ENCODE results near the gene ADCY9.

ADCY9 gene

DNA sequence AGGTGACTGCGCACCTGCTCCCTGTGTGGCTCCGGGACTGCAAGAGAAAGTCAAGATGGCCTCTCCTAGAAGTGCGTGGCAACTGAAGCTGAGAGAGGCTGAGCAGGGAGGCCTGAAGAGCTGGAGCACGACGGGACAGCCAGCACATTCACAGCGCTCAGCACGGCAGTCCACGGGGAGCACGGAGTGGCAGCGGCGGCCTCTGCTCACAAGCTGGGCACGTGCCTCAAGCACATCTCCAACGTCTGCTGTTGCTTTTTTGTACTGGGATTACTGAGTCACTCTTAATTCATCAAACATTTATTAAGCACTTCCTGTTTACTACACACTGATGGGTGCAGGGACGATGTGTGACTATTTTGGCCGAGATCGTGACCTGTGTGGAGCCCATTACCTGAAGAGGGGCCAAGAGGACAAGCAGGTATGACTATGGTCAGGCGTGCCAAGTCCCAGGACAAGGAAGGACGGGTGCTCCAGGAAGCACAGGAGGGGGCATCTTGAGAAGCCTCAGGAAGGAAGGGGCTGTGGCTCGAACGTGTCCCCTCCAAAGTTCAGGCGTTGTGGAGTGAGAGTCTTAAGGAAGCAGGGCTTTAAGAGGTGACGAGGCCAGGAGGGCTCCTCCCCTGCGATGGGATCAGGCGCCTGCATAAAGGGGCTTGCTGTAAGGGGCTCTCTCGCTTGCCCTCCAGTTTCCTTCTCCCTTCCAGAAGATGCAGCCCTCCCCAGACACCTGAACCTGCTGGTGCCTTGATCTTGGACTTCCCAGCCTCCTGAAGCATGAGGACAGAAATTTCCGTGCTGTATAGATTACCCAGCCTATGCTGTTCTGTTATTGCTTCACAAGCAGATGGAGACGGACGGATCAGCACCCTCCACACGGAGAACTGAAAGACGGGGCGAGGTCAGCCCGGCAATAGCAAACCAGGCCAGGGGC lies 105.8 kb downstream of the ADCY9 start (continued):
- TF ChIP-seq ZNF596 (tag by site-specific recombination; IDR thresholded peaks at IDR 0.05) (no peak), ZBTB8A (tag by site-specific recombination; IDR thresholded peaks at IDR 0.05) (no peak), ZBTB11 (tag by site-specific recombination; conservative IDR thresholded peaks at IDR 0.05; ENCODE audit: low read depth) (no peak)

DNA sequence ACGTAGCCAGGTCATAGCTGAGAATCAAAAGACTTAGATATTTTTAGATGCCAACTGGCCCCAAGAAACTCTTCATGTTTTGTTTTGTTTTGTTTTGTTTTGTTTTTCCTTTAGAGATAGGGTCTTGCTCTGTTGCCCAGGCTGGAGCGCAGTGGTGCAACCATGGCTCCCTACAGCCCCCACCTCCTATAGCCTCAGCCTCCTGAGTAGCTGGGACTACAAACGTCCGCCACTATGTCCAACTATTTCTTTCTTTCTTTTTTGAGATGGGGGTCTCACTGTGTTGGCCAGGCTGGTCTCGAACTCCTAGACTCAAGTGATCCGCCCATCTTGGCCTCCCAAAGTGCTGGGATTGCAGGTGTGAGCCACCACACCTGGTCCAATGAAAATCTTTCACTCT lies 107.1 kb downstream of the ADCY9 start:
- ChIA-PET CTCF (interaction anchor here (0.5 to 1.1 kb wide), 2 partner anchors 70 to 213 kb away, joined by 3 read pairs; no protein-coding TSS in a partner anchor), POLR2A (interaction anchor here (1.0 kb wide), 1 partner anchor 10 kb away, joined by 4 read pairs; no protein-coding TSS in a partner anchor)
- Histone ChIP-seq H3K27ac (ENCODE audit: extremely low read depth, low read depth, low read length) (no peak overlapping the region), H3K4me1 (ENCODE audit: control insufficient read depth, insufficient read depth, low read length) (peaks cover 3% of the 10 kb centered on the region), H3K9me3 (ENCODE audit: control insufficient read depth, insufficient read depth, low read depth, low read length) (no peaks in the 10 kb centered on the region), H3K4me3 (ENCODE audit: low read depth, low read length) (no peak overlapping the region), H3K36me3 (ENCODE audit: control insufficient read depth in 2 of 2, insufficient read depth in 1 of 2, low read length in 2 of 2) (no peaks in the 10 kb centered on the region)
- TF ChIP-seq ZNF362 (tag by site-specific recombination; IDR thresholded peaks at IDR 0.05) (no peak), ZNF121 (tag by site-specific recombination; IDR thresholded peaks at IDR 0.05) (peak; percentile 96)

DNA sequence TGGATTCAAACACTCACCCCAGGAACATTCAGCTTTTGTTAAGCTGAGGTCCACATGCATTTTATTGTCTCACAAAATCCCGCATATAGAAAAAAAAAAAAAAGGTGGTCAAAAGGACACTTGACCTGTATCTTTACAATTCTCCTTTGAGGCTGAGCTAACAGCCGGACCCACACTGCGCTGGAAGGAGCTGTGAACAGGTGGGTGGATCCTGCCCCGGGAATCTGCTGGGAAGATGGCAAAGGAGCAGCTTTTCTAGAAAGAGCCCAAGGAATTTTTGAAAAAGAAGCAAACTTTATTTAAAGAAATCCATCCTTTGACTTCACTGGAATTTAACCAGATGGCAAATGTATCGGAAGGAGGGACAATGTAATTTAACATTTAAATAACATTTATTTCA lies 108.1 kb downstream of the ADCY9 start:
- no peak for TF ChIP-seq ZBTB6 (tag by site-specific recombination; IDR thresholded peaks at IDR 0.05)
- peaks cover under 1% of the 10 kb centered on the region for H3K4me1 ChIP-seq (ENCODE audit: control insufficient read depth, insufficient read depth, low read length)
- H3K36me3 ChIP-seq (ENCODE audit: control insufficient read depth in 2 of 2, insufficient read depth in 1 of 2, low read length in 2 of 2): no peaks in the 10 kb centered on the region
- ChIA-PET POLR2A (no interaction called here), CTCF (interaction anchor here (1.1 kb wide), 1 partner anchor 69 kb away, joined by 3 read pairs; no protein-coding TSS in a partner anchor)
- no peak overlapping the region for H3K4me3 ChIP-seq (ENCODE audit: low read depth, low read length)
- no peaks in the 10 kb centered on the region for H3K9me3 ChIP-seq (ENCODE audit: control insufficient read depth, insufficient read depth, low read depth, low read length)
- no peak overlapping the region for H3K27ac ChIP-seq (ENCODE audit: extremely low read depth, low read depth, low read length)

DNA sequence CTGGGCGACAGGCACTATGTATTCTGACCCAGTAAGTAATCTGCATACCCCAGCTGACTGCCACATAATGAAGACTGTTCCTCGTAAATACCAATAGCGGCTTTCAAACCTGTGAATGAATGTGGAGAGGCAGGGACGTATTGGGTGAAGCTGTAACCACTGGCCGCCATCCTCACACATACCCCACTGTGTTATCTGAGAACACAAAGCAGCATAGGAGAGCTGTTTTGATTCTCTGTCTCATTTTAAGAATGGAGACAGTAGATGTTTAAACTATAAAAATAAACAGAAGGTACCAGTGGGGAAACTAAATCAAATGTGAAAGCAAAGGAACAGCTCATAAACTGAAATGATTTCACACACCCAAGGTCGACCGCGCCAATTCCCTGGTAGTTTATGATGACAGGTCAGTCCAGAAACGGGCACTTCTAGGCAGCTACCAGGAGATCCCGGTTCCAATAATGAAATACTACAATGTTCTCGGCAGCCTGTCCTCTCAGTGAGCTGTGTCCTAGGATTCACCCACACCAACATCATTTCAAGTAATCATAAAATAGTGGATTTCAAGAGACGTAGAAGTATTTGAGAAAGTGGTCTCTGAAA lies 109.7 kb downstream of the ADCY9 start:
- ChIA-PET CTCF (no interaction called here), POLR2A (no interaction called here)
- TF ChIP-seq ZNF561 (tag by site-specific recombination; IDR thresholded peaks at IDR 0.05; ENCODE audit: borderline replicate concordance) (0 out of 2 replicates have a peak, but pooled peaks have one; percentile 40), FEZF1 (tag by site-specific recombination; IDR thresholded peaks at IDR 0.05) (0 out of 2 replicates have a peak, but pooled peaks have one; percentile 5), MZF1 (tag by site-specific recombination; IDR thresholded peaks at IDR 0.05; ENCODE audit: borderline replicate concordance) (no peak)
- no peaks in the 10 kb centered on the region for H3K4me1 ChIP-seq (ENCODE audit: control insufficient read depth, insufficient read depth, low read length)
- H3K27ac ChIP-seq (ENCODE audit: extremely low read depth, low read depth, low read length): no peak overlapping the region
- no peaks in the 10 kb centered on the region for H3K9me3 ChIP-seq (ENCODE audit: control insufficient read depth, insufficient read depth, low read depth, low read length)
- H3K4me3 ChIP-seq (ENCODE audit: low read depth, low read length): no peak overlapping the region
- H3K36me3 ChIP-seq (ENCODE audit: control insufficient read depth in 2 of 2, insufficient read depth in 1 of 2, low read length in 2 of 2): no peaks in the 10 kb centered on the region
